HepG2 (cell line): ENCODE measurements around the gene IFIT5. TPM values are rescaled to one million over a fixed set of nuclear protein-coding genes. Genes with fewer than 3 reads are reported as not detected.

Source experiments
- ATAC-seq: fragments of 200-7000 bp; cut with Tn5 transposase; 3 replicates; pipeline ENCODE4 v1.9.1; 2020; ENCODE audit warnings: mild to moderate bottlenecking, moderate library complexity
- BruUV-seq: library from RNA; stranded (reverse); fragments of 400-500 nt; replicated peaks from 2 replicates; lab custom pipeline; 2021; lab: Mats Ljungman, UMichigan
- CTCF ChIA-PET: fragments of 300-600 bp; formaldehyde crosslinking; extraction: SDS; loops from one replicate; lab custom pipeline; 2021; ENCODE audit warnings: low total read pairs, inconsistent platforms, low intra/inter-chr PET ratio; lab: Yijun Ruan, JAX
- POLR2A ChIA-PET: fragments of 350-600 bp; sonication (Branson Sonifier 250); formaldehyde crosslinking; loops from one replicate; lab custom pipeline; 2020; ENCODE audit warnings: antibody characterized with exemption, inconsistent platforms; lab: Yijun Ruan, JAX
- DNase-seq: peaks from one replicate; pipeline ENCODE4 v3.0.0-alpha.2; 2015; ENCODE audit warnings: low spot score
- FAIRE-seq: peaks from 3 replicates; lab custom pipeline; 2011; peaks lifted over from hg19 to GRCh38; lab: Jason Lieb, UNC
- H2AFZ ChIP-seq: one replicate; pipeline ENCODE4 v1.6.1; 2011; ENCODE audit warnings: low read length, inconsistent platforms
- H3K27ac ChIP-seq: fragments of 300-600 bp; 3 replicates; pipeline ENCODE4 v1.8.0; 2011; ENCODE audit warnings: mixed run types, mild to moderate bottlenecking, mixed read lengths, low read length, inconsistent platforms; ENCODE audit not compliant: insufficient read depth; ENCODE audit errors: extremely low read length
- H3K27me3 ChIP-seq, 2 experiments: fragments of 200-600 bp in 1 of 2; 2 replicates in 1 of 2; 3 replicates in 1 of 2; pipeline versions ENCODE4 v1.6.0 to v1.8.0; 2011; ENCODE audit warnings: low read length in 2 of 2, mild to moderate bottlenecking in 2 of 2, moderate library complexity in 2 of 2, inconsistent platforms in 1 of 2; ENCODE audit not compliant: insufficient read depth in 2 of 2, control insufficient read depth in 1 of 2
- H3K36me3 ChIP-seq, 2 experiments: fragments of 200-600 bp in 1 of 2; replicated peaks in 1 of 2; 2 replicates in 1 of 2; 3 replicates in 1 of 2; pipeline versions ENCODE4 v1.5.1 to v1.8.0; 2011; ENCODE audit warnings: low read length in 2 of 2, inconsistent platforms in 1 of 2; ENCODE audit not compliant: insufficient read depth in 2 of 2, control insufficient read depth in 1 of 2
- H3K4me1 ChIP-seq: 2 replicates; pipeline ENCODE4 v1.5.1; 2012; ENCODE audit warnings: low read length, inconsistent platforms; ENCODE audit not compliant: insufficient read depth
- H3K4me2 ChIP-seq: 2 replicates; pipeline ENCODE4 v1.6.0; 2011; ENCODE audit warnings: low read depth, low read length, inconsistent platforms
- H3K4me3 ChIP-seq, 3 experiments: fragments of 200-600 bp in 1 of 3; sonication (generic), shearing (Covaris generic) in 1 of 3; replicated peaks in 1 of 3; 2 replicates each; pipeline ENCODE4 v1.5.1; 2011 to 2016; ENCODE audit warnings: low read length in 3 of 3, inconsistent platforms in 2 of 3, low read depth in 2 of 3, mild to moderate bottlenecking in 2 of 3, control low read depth in 1 of 3, mixed read lengths in 1 of 3; ENCODE audit not compliant: insufficient read depth in 1 of 3
- H3K79me2 ChIP-seq: one replicate; pipeline ENCODE4 v1.6.1; 2011; ENCODE audit warnings: low read length, inconsistent platforms; ENCODE audit not compliant: insufficient read depth
- H3K9ac ChIP-seq: 2 replicates; pipeline ENCODE4 v1.6.0; 2011; ENCODE audit warnings: mild to moderate bottlenecking, low read depth, low read length, inconsistent platforms; ENCODE audit not compliant: insufficient read depth
- H3K9me3 ChIP-seq: 2 replicates; pipeline ENCODE4 v1.5.1; 2012; ENCODE audit warnings: mild to moderate bottlenecking, low read length
- H4K20me1 ChIP-seq: 2 replicates; pipeline ENCODE4 v1.6.0; 2011; ENCODE audit warnings: inconsistent platforms, mild to moderate bottlenecking, low read length, moderate library complexity; ENCODE audit not compliant: insufficient read depth
- BHLHE40 ChIP-seq: IDR thresholded peaks from 2 replicates; pipeline ENCODE4 v1.6.1; 2011; ENCODE audit warnings: low read length, improper control_type of control experiment
- HOXA7 ChIP-seq: sonication (generic); formaldehyde crosslinking; IDR thresholded peaks from 2 replicates; pipeline ENCODE4 v1.8.1; 2022; ENCODE audit warnings: mild to moderate bottlenecking, missing genetic modification reagents, moderate library complexity
- MAFF ChIP-seq: IDR thresholded peaks from 2 replicates; pipeline ENCODE4 v1.6.1; 2011; ENCODE audit warnings: low read depth, low read length, improper control_type of control experiment
- MAFK ChIP-seq, 2 experiments: IDR thresholded peaks in 1 of 2; conservative IDR thresholded peaks in 1 of 2; 2 replicates each; pipeline ENCODE4 v1.6.1; 2011; ENCODE audit warnings: improper control_type of control experiment in 2 of 2, low read length in 2 of 2
- NFKB2 ChIP-seq: sonication (generic); formaldehyde crosslinking; IDR thresholded peaks from 2 replicates; pipeline ENCODE4 v1.4.0; 2020; ENCODE audit warnings: missing genetic modification reagents, borderline replicate concordance
- PAX8 ChIP-seq: sonication (generic); formaldehyde crosslinking; IDR thresholded peaks from 2 replicates; pipeline ENCODE4 v1.8.0; 2022; ENCODE audit warnings: mild to moderate bottlenecking, missing genetic modification reagents, borderline replicate concordance
- RFX5 ChIP-seq: IDR thresholded peaks from 2 replicates; pipeline ENCODE4 v1.6.1; 2011; ENCODE audit warnings: low read depth, low read length, improper control_type of control experiment
- TSC22D2 ChIP-seq: sonication (generic); formaldehyde crosslinking; IDR thresholded peaks from 2 replicates; pipeline ENCODE4 v1.5.1; 2020; ENCODE audit warnings: missing genetic modification reagents, mild to moderate bottlenecking, borderline replicate concordance
- ZNF850 ChIP-seq: sonication (generic); formaldehyde crosslinking; conservative IDR thresholded peaks from 2 replicates; pipeline ENCODE4 v1.9.0; 2021; ENCODE audit warnings: mild to moderate bottlenecking, missing genetic modification reagents
- WGBS: methylation state at CpG from one replicate; pipeline ENCODE4 v1.1.6; 2017; ENCODE audit warnings: low lambda C conversion rate; 5-methylcytosine and 5-hydroxymethylcytosine counted together
- in situ Hi-C: cut with HindIII; loops from 2 replicates; pipeline ENCODE4 v1.10.0; 2017; ENCODE audit warnings: low pct_unique_long_range_greater_than_20kb; ENCODE audit not compliant: extremely low pct_ligation_motif_present
- intact Hi-C: fragments of 100-400 bp; cut with micrococcal nuclease; formaldehyde crosslinking; loops from one replicate; pipeline ENCODE4 v1.10.0; 2022; ENCODE audit not compliant: unreplicated experiment
- polyA plus RNA-seq, 8 experiments: library from polyadenylated mRNA; depleted of rRNA in 3 of 8; stranded (reverse) in 7 of 8; unstranded in 1 of 8; fragments of >200 nt; fragmentation: Illumina TruSeq in 4 of 8; extraction: Trizol in 4 of 8; gene quantifications; 2 replicates each; pipeline versions ENCODE4 v1.2.1 to v1.2.3, GENCODE V29; 2011 to 2016; ENCODE audit warnings: low read depth in 4 of 8, missing spikeins in 1 of 8, mixed read lengths in 1 of 8; ENCODE audit not compliant: insufficient read depth in 1 of 8
- total RNA-seq, 5 experiments: library from RNA; depleted of rRNA; stranded (reverse); fragments of >200 nt; fragmentation: Illumina TruSeq; extraction: Trizol; gene quantifications; 2 replicates each; pipeline ENCODE4 v1.2.3, GENCODE V29; 2016; ENCODE audit warnings: low read depth in 1 of 5

Gene IFIT5
- total and polyA plus RNA-seq, 2 of the 13 experiments (the other 11 are each of a cell fraction or from before 2014, with no cell fraction given) = 2.2 to 8.3 TPM

- H4K20me1 ChIP-seq = no peaks in the 10 kb centered on the region
- H3K4me3 ChIP-seq = no peak overlapping the region
- intact Hi-C loops = no loop called here
- WGBS = 78% methylated on average over 2 of the region's 2 CpGs
- TF ChIP-seq NFKB2 (CRISPR knock-in tag) (no peak), TSC22D2 (no peak), RFX5 (no peak), HOXA7 (CRISPR knock-in tag) (no peak), BHLHE40 (no peak)
- ATAC-seq (no peak), DNase-seq (no peak), FAIRE-seq (no peak)
- H3K9me3 ChIP-seq = no peaks in the 10 kb centered on the region
- H3K9ac ChIP-seq = no peak overlapping the region
- CTCF ChIA-PET = no interaction called here
- H2AFZ ChIP-seq = no peak overlapping the region
- H3K27me3 ChIP-seq = no peaks in the 10 kb centered on the region
- no TSS peak for BruUV-seq
- H3K4me1 ChIP-seq = no peaks in the 10 kb centered on the region
- no peak overlapping the region for H3K27ac ChIP-seq
- no peaks in the 10 kb centered on the region for H3K36me3 ChIP-seq
- POLR2A ChIA-PET = no interaction called here
- no peaks in the 10 kb centered on the region for H3K79me2 ChIP-seq
- H3K4me2 ChIP-seq = no peak overlapping the region
- in situ Hi-C loops = no loop called here
Observed at GRCh38 chr10:89450901-89451300, 36.5 kb downstream of the IFIT5 start.

GRCh38 chr10:89452193-89452592 lies 37.8 kb downstream of the IFIT5 start:
- intact Hi-C loops = no loop called here
- ATAC-seq = no peak
- BruUV-seq = no TSS peak
- Histone ChIP-seq H3K4me1 (no peaks in the 10 kb centered on the region), H3K9ac (no peak overlapping the region), H3K36me3 (no peaks in the 10 kb centered on the region), H3K4me3 (no peak overlapping the region), H3K4me2 (no peak overlapping the region), H3K27me3 (no peaks in the 10 kb centered on the region), H4K20me1 (no peaks in the 10 kb centered on the region), H3K9me3 (no peaks in the 10 kb centered on the region), H2AFZ (no peak overlapping the region), H3K27ac (no peak overlapping the region), H3K79me2 (no peaks in the 10 kb centered on the region)
- WGBS = 73% methylated on average over 1 of the region's 1 CpG
- ChIA-PET CTCF (no interaction called here), POLR2A (no interaction called here)
- TF ChIP-seq MAFF (peak; percentile 66; the same call in 1 of the 2 replicates), PAX8 (CRISPR knock-in tag) (no peak), MAFK (conservative IDR thresholded peaks at IDR 0.05 in 1 of 2, IDR thresholded peaks at IDR 0.05 in 1 of 2; ENCODE audit: low read length in 2 of 2) (peak; percentile 71 to 81), ZNF850 (no peak)
- in situ Hi-C loops = no loop called here
- no peak for DNase-seq
- no peak for FAIRE-seq
